HCT116 (cell line): ENCODE measurements around the gene RABEP1. TPM values are rescaled to one million over a fixed set of nuclear protein-coding genes. Genes with fewer than 3 reads are reported as not detected.
"Not testable (repeated sequence)": the region's sequence is repeated elsewhere in the genome, so short reads cannot be mapped to it uniquely, and the experiment has no call there.

Source experiments
- ATAC-seq: fragments of 200-7000 bp; cut with Tn5 transposase; 2 replicates; pipeline ENCODE4 v1.9.1; 2020; ENCODE audit warnings: mild to moderate bottlenecking, moderate library complexity
- BruUV-seq: library from RNA; stranded (reverse); fragments of 400-500 nt; replicated peaks from 2 replicates; lab custom pipeline; 2021; lab: Mats Ljungman, UMichigan
- CTCF ChIA-PET: fragments of 300-600 bp; sonication (Branson Sonifier 250); formaldehyde crosslinking; loops from one replicate; lab custom pipeline; 2021; ENCODE audit warnings: antibody characterized with exemption; lab: Charles Lee
- POLR2A ChIA-PET: fragments of 300-600, 350-600 bp; sonication (Branson Sonifier 250); formaldehyde crosslinking; loops from one replicate; lab custom pipeline; 2021; ENCODE audit warnings: antibody characterized with exemption; lab: Charles Lee
- RAD21 ChIA-PET, 2 experiments: fragments of 300-600 bp; sonication (Branson Sonifier 250); formaldehyde crosslinking; loops; one replicate each; lab custom pipeline; 2023; ENCODE audit warnings: low total read pairs in 2 of 2; ENCODE audit not compliant: uncharacterized antibody in 2 of 2, unreplicated experiment in 2 of 2, low non-redundant PET in 1 of 2; lab: Charles Lee
- DNase-seq: peaks from one replicate; pipeline ENCODE4 v3.0.0-alpha.2; 2010; ENCODE audit warnings: low read depth, low spot score
- H2AFZ ChIP-seq: fragments of 200-600 bp; shearing (Covaris generic), sonication (generic); 2 replicates; pipeline ENCODE4 v1.6.1; 2017; ENCODE audit warnings: low read depth, mixed run types, mixed read lengths, antibody characterized with exemption, low read length; ENCODE audit not compliant: poor library complexity, severe bottlenecking
- H3K27ac ChIP-seq: 2 replicates; pipeline ENCODE4 v1.5.1; 2012; ENCODE audit warnings: low read depth, low read length
- H3K27me3 ChIP-seq: fragments of 200-600 bp; sonication (generic); 2 replicates; pipeline ENCODE4 v1.6.1; 2016; ENCODE audit warnings: mixed run types, low read length, mixed read lengths; ENCODE audit not compliant: insufficient read depth
- H3K36me3 ChIP-seq, 2 experiments: fragments of 200-500 bp in 1 of 2; fragments of 200-600 bp in 1 of 2; sonication (Bioruptor generic) in 1 of 2; sonication (generic) in 1 of 2; 2 replicates each; pipeline versions ENCODE4 v1.5.1 to v1.6.1; 2014 to 2016; ENCODE audit warnings: low read length in 2 of 2, inconsistent platforms in 1 of 2, mixed read lengths in 1 of 2, mixed run types in 1 of 2; ENCODE audit not compliant: insufficient read depth in 2 of 2, control insufficient read depth in 1 of 2
- H3K4me1 ChIP-seq, 2 experiments: fragments of 200-600 bp in 1 of 2; sonication (generic) in 1 of 2; 2 replicates each; pipeline versions ENCODE4 v1.5.1 to v1.6.1; 2012 to 2017; ENCODE audit warnings: low read length in 2 of 2, inconsistent platforms in 1 of 2, mild to moderate bottlenecking in 1 of 2, mixed read lengths in 1 of 2, mixed run types in 1 of 2, moderate library complexity in 1 of 2; ENCODE audit not compliant: insufficient read depth in 2 of 2, control insufficient read depth in 1 of 2
- H3K4me2 ChIP-seq: fragments of 200-600 bp; sonication (generic); 2 replicates; pipeline ENCODE4 v1.6.1; 2017; ENCODE audit warnings: mixed run types, low read length, mixed read lengths
- H3K4me3 ChIP-seq, 2 experiments: fragments of 200-600 bp in 1 of 2; sonication (generic) in 1 of 2; replicated peaks in 1 of 2; 2 replicates each; pipeline ENCODE4 v1.5.1; 2011 to 2016; ENCODE audit warnings: low read length in 2 of 2, control low read depth in 1 of 2, low read depth in 1 of 2, mild to moderate bottlenecking in 1 of 2, mixed read lengths in 1 of 2, mixed run types in 1 of 2
- H3K79me2 ChIP-seq: fragments of 200-600 bp; sonication (generic); 2 replicates; pipeline ENCODE4 v1.6.1; 2017; ENCODE audit warnings: mild to moderate bottlenecking, mixed run types, low read length, moderate library complexity, mixed read lengths; ENCODE audit not compliant: insufficient read depth
- H3K9ac ChIP-seq: fragments of 200-600 bp; sonication (generic); 2 replicates; pipeline ENCODE4 v1.6.1; 2016; ENCODE audit warnings: low read length, mixed read lengths
- H3K9me2 ChIP-seq: fragments of 200-600 bp; sonication (generic), shearing (Covaris generic); 2 replicates; pipeline ENCODE4 v1.6.1; 2017; ENCODE audit warnings: mixed run types, mild to moderate bottlenecking, moderate library complexity; ENCODE audit not compliant: insufficient read depth
- H3K9me3 ChIP-seq, 2 experiments: fragments of 200-500 bp in 1 of 2; fragments of 200-600 bp in 1 of 2; sonication (Bioruptor generic) in 1 of 2; sonication (generic) in 1 of 2; 2 replicates each; pipeline ENCODE4 v1.6.1; 2014 to 2017; ENCODE audit warnings: low read length in 2 of 2, mixed read lengths in 2 of 2, inconsistent platforms in 1 of 2, low read depth in 1 of 2, mild to moderate bottlenecking in 1 of 2, mixed run types in 1 of 2, moderate library complexity in 1 of 2; ENCODE audit not compliant: control insufficient read depth in 1 of 2, insufficient read depth in 1 of 2
- H4K20me1 ChIP-seq: fragments of 200-600 bp; sonication (generic), shearing (Covaris generic); 2 replicates; pipeline ENCODE4 v1.6.1; 2017; ENCODE audit warnings: mixed run types, mild to moderate bottlenecking, moderate library complexity; ENCODE audit not compliant: insufficient read depth
- ATF3 ChIP-seq: IDR thresholded peaks from 2 replicates; pipeline ENCODE4 v1.6.1; 2012
- EGR1 ChIP-seq: IDR thresholded peaks from 2 replicates; pipeline ENCODE4 v1.6.1; 2012; ENCODE audit warnings: low read depth
- POLR2AphosphoS5 ChIP-seq: IDR thresholded peaks from 2 replicates; pipeline ENCODE4 v1.6.1; 2011; ENCODE audit warnings: mild to moderate bottlenecking, low read depth, low read length, moderate library complexity
- RAD21 ChIP-seq: IDR thresholded peaks from 2 replicates; pipeline ENCODE4 v1.6.1; 2012; ENCODE audit warnings: low read depth, mild to moderate bottlenecking
- SIN3A ChIP-seq: IDR thresholded peaks from 2 replicates; pipeline ENCODE4 v1.6.1; 2012; ENCODE audit warnings: low read depth
- ZFX ChIP-seq: fragments of 450-650 bp; IDR thresholded peaks from 2 replicates; pipeline ENCODE4 v1.6.1; 2017
- intact Hi-C: fragments of 100-400 bp; cut with micrococcal nuclease; formaldehyde crosslinking; loops from 2 replicates; pipeline ENCODE4 v1.10.0; 2022
- total RNA-seq: library from RNA; stranded (reverse); gene quantifications from one replicate; pipeline ENCODE4 v1.2.1, GENCODE V29; 2021; ENCODE audit not compliant: unreplicated experiment
- TF ChIP-seq, protein P1 (sequence below), 3 experiments: fragments of 200-600 bp in 1 of 3; sonication (generic) in 1 of 3; IDR thresholded peaks in 2 of 3; conservative IDR thresholded peaks in 1 of 3; 2 replicates each; pipeline ENCODE4 v1.5.1; 2012 to 2017; ENCODE audit warnings: low read depth in 2 of 3, low read length in 2 of 3, antibody characterized with exemption in 1 of 3, borderline replicate concordance in 1 of 3, control low read depth in 1 of 3, mild to moderate bottlenecking in 1 of 3, mixed read lengths in 1 of 3, mixed run types in 1 of 3, moderate library complexity in 1 of 3; ENCODE audit not compliant: insufficient read depth in 1 of 3

RABEP1 gene
- total RNA-seq, 1 experiment from 2014 or later, result 38.5 TPM

- ChIA-PET CTCF (interaction anchor here (0.6 to 3.0 kb wide), 4 partner anchors 8 to 1613 kb away, joined by 4 to 10 read pairs (median 7); partner anchors contain the start of genes C1QBP and NUP88), POLR2A (interaction anchor here (1.2 to 2.1 kb wide), 2 partner anchors 8 to 12 kb away, joined by 3 to 7 read pairs; partner anchors contain the start of genes NUP88 and RPAIN)
- H3K4me3 ChIP-seq, H3K9ac ChIP-seq, H2AFZ ChIP-seq, DNase-seq, RAD21 ChIA-PET, H3K9me3 ChIP-seq, H3K4me2 ChIP-seq, BruUV-seq, H3K4me1 ChIP-seq, H3K9me2 ChIP-seq, H3K27me3 ChIP-seq: not testable (repeated sequence)
- peak; percentile 71 for ATAC-seq
- Histone ChIP-seq H4K20me1 (peaks cover 21% of the 10 kb centered on the region; the same call in 1 of the 2 replicates), H3K36me3 (peaks cover 58 to 68% of the 10 kb centered on the region in 2 experiments), H3K79me2 (peaks cover 51% of the 10 kb centered on the region), H3K27ac (0 out of 2 replicates have a peak overlapping the region, but pooled peaks have one; percentile 16)
- intact Hi-C loops, result loop anchor here (10.0 kb wide), 1 partner anchor 236 kb away; the partner anchor contains the start of gene ZNF594
- TF ChIP-seq, protein P1, sequence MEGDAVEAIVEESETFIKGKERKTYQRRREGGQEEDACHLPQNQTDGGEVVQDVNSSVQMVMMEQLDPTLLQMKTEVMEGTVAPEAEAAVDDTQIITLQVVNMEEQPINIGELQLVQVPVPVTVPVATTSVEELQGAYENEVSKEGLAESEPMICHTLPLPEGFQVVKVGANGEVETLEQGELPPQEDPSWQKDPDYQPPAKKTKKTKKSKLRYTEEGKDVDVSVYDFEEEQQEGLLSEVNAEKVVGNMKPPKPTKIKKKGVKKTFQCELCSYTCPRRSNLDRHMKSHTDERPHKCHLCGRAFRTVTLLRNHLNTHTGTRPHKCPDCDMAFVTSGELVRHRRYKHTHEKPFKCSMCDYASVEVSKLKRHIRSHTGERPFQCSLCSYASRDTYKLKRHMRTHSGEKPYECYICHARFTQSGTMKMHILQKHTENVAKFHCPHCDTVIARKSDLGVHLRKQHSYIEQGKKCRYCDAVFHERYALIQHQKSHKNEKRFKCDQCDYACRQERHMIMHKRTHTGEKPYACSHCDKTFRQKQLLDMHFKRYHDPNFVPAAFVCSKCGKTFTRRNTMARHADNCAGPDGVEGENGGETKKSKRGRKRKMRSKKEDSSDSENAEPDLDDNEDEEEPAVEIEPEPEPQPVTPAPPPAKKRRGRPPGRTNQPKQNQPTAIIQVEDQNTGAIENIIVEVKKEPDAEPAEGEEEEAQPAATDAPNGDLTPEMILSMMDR (IDR thresholded peaks at IDR 0.05 in 2 of 3, conservative IDR thresholded peaks at IDR 0.05 in 1 of 3; ENCODE audit: borderline replicate concordance in 1 of 3, insufficient read depth in 1 of 3, low read depth in 2 of 3, low read length in 2 of 3), result peak in 2 of 3 experiments; percentile 15 to 35; a peak in 3 of 6 replicates
These were observed 149.2 kb downstream of the RABEP1 start for GRCh38 chr17:5431234-5431633.

DNA sequence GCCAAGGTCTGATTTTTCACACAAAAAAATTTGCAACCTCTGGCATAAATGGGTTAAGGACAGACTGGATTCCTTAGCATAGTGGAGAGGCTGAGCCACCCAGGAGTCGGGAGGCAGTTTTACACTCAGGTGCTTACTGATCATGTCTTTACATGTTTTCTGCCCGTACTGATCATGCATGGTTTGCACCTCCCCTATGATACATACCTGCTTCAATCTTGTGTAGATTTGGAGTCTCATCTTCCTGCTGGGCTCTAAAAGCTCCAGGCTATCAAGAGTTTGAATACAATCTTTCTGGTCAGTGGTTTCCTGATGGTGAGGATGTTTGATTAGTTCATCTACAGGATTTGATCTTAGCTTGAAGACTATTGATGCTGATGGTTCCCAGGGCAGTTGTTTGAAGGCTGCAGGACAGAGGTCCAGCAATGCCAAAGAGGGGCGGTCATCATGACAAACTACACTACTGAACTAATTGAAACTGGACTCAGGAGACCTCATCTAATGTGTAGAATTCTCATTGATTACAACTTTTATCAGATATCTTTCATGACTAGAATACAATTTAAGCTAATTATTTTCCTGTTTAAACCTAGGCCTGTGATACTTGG is 150.0 kb downstream of the RABEP1 start:
- no TSS peak for BruUV-seq
- peaks cover 59% of the 10 kb centered on the region for H3K79me2 ChIP-seq
- peaks cover 24% of the 10 kb centered on the region; the same call in 1 of the 2 replicates for H4K20me1 ChIP-seq
- TF ChIP-seq EGR1 (no peak), ZFX (no peak), ATF3 (no peak), RAD21 (no peak), POLR2AphosphoS5 (peak; percentile 45), SIN3A (no peak)
- CTCF ChIA-PET, result interaction anchor here (3.0 kb wide), 1 partner anchor 9 kb away, joined by 10 read pairs; no protein-coding TSS in a partner anchor
- H3K27ac ChIP-seq, result peak overlapping the region; percentile 15; the same call in 1 of the 2 replicates
- DNase-seq (no peak), ATAC-seq (peak; percentile 40)
- no peaks in the 10 kb centered on the region for H3K9me3 ChIP-seq
- RAD21 ChIA-PET, result no interaction called here
- no peak overlapping the region for H3K4me3 ChIP-seq
- H3K4me1 ChIP-seq, result peaks cover 0 to 2% of the 10 kb centered on the region in 2 experiments; a peak in 1 of 4 replicates
- no peak overlapping the region for H3K4me2 ChIP-seq
- no peak overlapping the region for H2AFZ ChIP-seq
- POLR2A ChIA-PET, result interaction anchor here (1.6 to 2.1 kb wide), 2 partner anchors 13 to 18 kb away, joined by 5 to 7 read pairs; partner anchors contain the start of genes NUP88 and RPAIN
- H3K36me3 ChIP-seq, result peaks cover 58 to 71% of the 10 kb centered on the region in 2 experiments
- H3K9me2 ChIP-seq, result no peaks in the 10 kb centered on the region
- no peak overlapping the region for H3K9ac ChIP-seq
- intact Hi-C loops, result loop anchor here (10.0 kb wide), 1 partner anchor 237 kb away; the partner anchor contains the start of gene ZNF594
- H3K27me3 ChIP-seq, result no peaks in the 10 kb centered on the region
